ENCODE data around the gene SLC24A3. TPM values are rescaled to one million over a fixed set of nuclear protein-coding genes. Genes with fewer than 3 reads are reported as not detected.

The SLC24A3 gene
- total RNA-seq, 1 experiment from 2014 or later = 0.14 TPM

- POLR2A ChIA-PET = no interaction called here
- H3K27me3 ChIP-seq (replicated peaks; ENCODE audit: control insufficient read depth, insufficient read depth, low read length) = no peaks in the 10 kb centered on the region
- H3K4me3 ChIP-seq (ENCODE audit: low read depth, low read length) = no peak overlapping the region
- intact Hi-C loops (cut with micrococcal nuclease; ENCODE audit: unreplicated experiment) = no loop called here
- H3K4me1 ChIP-seq = no peaks in the 10 kb centered on the region
- Mint-ChIP-seq H3K4me3 (ENCODE audit: unreplicated experiment) (no peak overlapping the region), H3K4me1 (ENCODE audit: low read depth, unreplicated experiment) (no peaks in the 10 kb centered on the region), H3K27me3 (ENCODE audit: insufficient read depth, unreplicated experiment) (peaks cover 28% of the 10 kb centered on the region), H3K9me3 (ENCODE audit: unreplicated experiment) (no peaks in the 10 kb centered on the region), H3K27ac (ENCODE audit: unreplicated experiment) (no peak overlapping the region), H3K36me3 (ENCODE audit: insufficient read depth, unreplicated experiment) (no peaks in the 10 kb centered on the region)
- no peak for DNase-seq
- TF ChIP-seq CTCF (IDR thresholded peaks at IDR 0.05; ENCODE audit: insufficient read depth in 1 of 2, low read depth in 1 of 2, low read length in 1 of 2, severe bottlenecking in 1 of 2, unreplicated experiment in 1 of 2) = no peak
- no peaks in the 10 kb centered on the region for H3K9me3 ChIP-seq
- CTCF ChIA-PET = interaction anchor here (0.6 kb wide), 1 partner anchor 1897 kb away, joined by 3 read pairs; no protein-coding TSS in a partner anchor
- no TSS peak for BruUV-seq (replicated peaks)
- H3K36me3 ChIP-seq (ENCODE audit: control insufficient read depth, insufficient read depth, low read length) = no peaks in the 10 kb centered on the region
Observed at GRCh38 chr20:19330731-19331130, 118.3 kb downstream of the SLC24A3 start.

- intact Hi-C loops (cut with micrococcal nuclease; ENCODE audit: unreplicated experiment) = no loop called here
- H3K4me1 Mint-ChIP-seq (ENCODE audit: low read depth, unreplicated experiment) = no peaks in the 10 kb centered on the region
- H3K27me3 Mint-ChIP-seq (ENCODE audit: insufficient read depth, unreplicated experiment) = peaks cover 19% of the 10 kb centered on the region
- ChIA-PET POLR2A (no interaction called here), CTCF (no interaction called here)
- no TSS peak for BruUV-seq (replicated peaks)
- no peaks in the 10 kb centered on the region for H3K9me3 ChIP-seq
- no peaks in the 10 kb centered on the region for H3K9me3 Mint-ChIP-seq (ENCODE audit: unreplicated experiment)
- no peaks in the 10 kb centered on the region for H3K36me3 ChIP-seq (ENCODE audit: control insufficient read depth, insufficient read depth, low read length)
- H3K27ac Mint-ChIP-seq (ENCODE audit: unreplicated experiment) = no peak overlapping the region
- no peak for TF ChIP-seq CTCF (IDR thresholded peaks at IDR 0.05; ENCODE audit: insufficient read depth in 1 of 2, low read depth in 1 of 2, low read length in 1 of 2, severe bottlenecking in 1 of 2, unreplicated experiment in 1 of 2)
- DNase-seq = no peak
- H3K4me1 ChIP-seq = no peaks in the 10 kb centered on the region
- no peaks in the 10 kb centered on the region for H3K27me3 ChIP-seq (replicated peaks; ENCODE audit: control insufficient read depth, insufficient read depth, low read length)
- H3K36me3 Mint-ChIP-seq (ENCODE audit: insufficient read depth, unreplicated experiment) = no peaks in the 10 kb centered on the region
- H3K4me3 ChIP-seq (ENCODE audit: low read depth, low read length) = no peak overlapping the region
- H3K4me3 Mint-ChIP-seq (ENCODE audit: unreplicated experiment) = no peak overlapping the region
Observed at GRCh38 chr20:19333563-19333962, 121.1 kb downstream of the SLC24A3 start.

- H3K36me3 ChIP-seq (ENCODE audit: control insufficient read depth, insufficient read depth, low read length) = no peaks in the 10 kb centered on the region
- CTCF ChIA-PET = no interaction called here
- no peaks in the 10 kb centered on the region for H3K36me3 Mint-ChIP-seq (ENCODE audit: insufficient read depth, unreplicated experiment)
- BruUV-seq (replicated peaks) = no TSS peak
- no peaks in the 10 kb centered on the region for H3K9me3 ChIP-seq
- H3K27ac Mint-ChIP-seq (ENCODE audit: unreplicated experiment) = no peak overlapping the region
- no peak for DNase-seq
- H3K9me3 Mint-ChIP-seq (ENCODE audit: unreplicated experiment) = no peaks in the 10 kb centered on the region
- POLR2A ChIA-PET = no interaction called here
- no peaks in the 10 kb centered on the region for H3K27me3 ChIP-seq (replicated peaks; ENCODE audit: control insufficient read depth, insufficient read depth, low read length)
- H3K27me3 Mint-ChIP-seq (ENCODE audit: insufficient read depth, unreplicated experiment) = peaks cover 22% of the 10 kb centered on the region
- no peak overlapping the region for H3K4me3 ChIP-seq (ENCODE audit: low read depth, low read length)
- no peaks in the 10 kb centered on the region for H3K4me1 ChIP-seq
- H3K4me1 Mint-ChIP-seq (ENCODE audit: low read depth, unreplicated experiment) = no peaks in the 10 kb centered on the region
- no peak overlapping the region for H3K4me3 Mint-ChIP-seq (ENCODE audit: unreplicated experiment)
- TF ChIP-seq CTCF (IDR thresholded peaks at IDR 0.05; ENCODE audit: insufficient read depth in 1 of 2, low read depth in 1 of 2, low read length in 1 of 2, severe bottlenecking in 1 of 2, unreplicated experiment in 1 of 2) = no peak
- intact Hi-C loops (cut with micrococcal nuclease; ENCODE audit: unreplicated experiment) = no loop called here
Observed at GRCh38 chr20:19335341-19335740, 122.9 kb downstream of the SLC24A3 start.
